Loucy (cell line): ENCODE measurements around the gene MTMR2.

Experiments
- CTCF ChIP-seq: fragments of 200-600 bp; sonication (generic); conservative IDR thresholded peaks from 2 replicates; pipeline ENCODE4 v1.5.1; 2014; ENCODE audit warnings: mild to moderate bottlenecking, antibody characterized with exemption, low read length
- EZH2phosphoT487 ChIP-seq: fragments of 200-600 bp; IDR thresholded peaks from 2 replicates; pipeline ENCODE4 v1.6.1; 2018; ENCODE audit warnings: antibody characterized with exemption, mild to moderate bottlenecking, moderate library complexity, borderline replicate concordance

GRCh38 chr11:95853862-95854261 is 70.0 kb downstream of the MTMR2 start:
- no peak for TF ChIP-seq CTCF
- TF ChIP-seq EZH2phosphoT487, result no peak
